CD4-positive, alpha-beta T cell treated with Interleukin-17A for 4 hours (primary cell): ENCODE measurements around the gene KCNH2.

Experiments used
- DNase-seq: peaks from one replicate; pipeline ENCODE4 v3.0.0-alpha.2; 2020; ENCODE audit warnings: mixed read lengths

The KCNH2 gene

GRCh38 chr7:150973571-150974451 is 4.3 kb downstream of the KCNH2 start:
- DNase-seq = peak; percentile 67

- DNase-seq = no peak
These were observed 5.4 kb downstream of the KCNH2 start for GRCh38 chr7:150972741-150973140.

GRCh38 chr7:150972023-150972468 is 6.1 kb downstream of the KCNH2 start:
- DNase-seq = no peak

- no peak for DNase-seq
These were observed 6.7 kb downstream of the KCNH2 start for GRCh38 chr7:150971242-150972022.

GRCh38 chr7:150970424-150970823 is 7.7 kb downstream of the KCNH2 start:
- DNase-seq = no peak

- DNase-seq = no peak
These were observed 8.6 kb downstream of the KCNH2 start for GRCh38 chr7:150969475-150969874.

- no peak for DNase-seq
These were observed 9.3 kb downstream of the KCNH2 start for GRCh38 chr7:150968734-150969372.

- DNase-seq = no peak
These were observed 9.9 kb downstream of the KCNH2 start for GRCh38 chr7:150968056-150968733.

- no peak for DNase-seq
These were observed 10.8 kb downstream of the KCNH2 start for GRCh38 chr7:150967349-150967748.

GRCh38 chr7:150966002-150966401 is 12.1 kb downstream of the KCNH2 start:
- no peak for DNase-seq

- no peak for DNase-seq
These were observed 12.8 kb downstream of the KCNH2 start for GRCh38 chr7:150965273-150965830.

GRCh38 chr7:150964593-150965111 is 13.5 kb downstream of the KCNH2 start:
- DNase-seq = no peak

- DNase-seq = no peak
These were observed 14.2 kb downstream of the KCNH2 start for GRCh38 chr7:150963707-150964559.

GRCh38 chr7:150962553-150963399 is 15.3 kb downstream of the KCNH2 start:
- peak; percentile 75 for DNase-seq

- no peak for DNase-seq
These were observed 15.9 kb downstream of the KCNH2 start for GRCh38 chr7:150962290-150962552.

- no peak for DNase-seq
These were observed 16.4 kb downstream of the KCNH2 start for GRCh38 chr7:150961510-150962289.

GRCh38 chr7:150959739-150960734 is 18.1 kb downstream of the KCNH2 start:
- DNase-seq = peak; percentile 27

- no peak for DNase-seq
These were observed 19.0 kb downstream of the KCNH2 start for GRCh38 chr7:150959081-150959480.
